Neural cell (in vitro differentiated cells): Measurements from ENCODE around the gene ORM2. TPM values are rescaled to one million over a fixed set of nuclear protein-coding genes. Genes with fewer than 3 reads are reported as not detected.

Source experiments
- H2AFZ ChIP-seq: fragments of 200-600, 300-800 bp; sonication (generic), shearing (Covaris generic); 2 replicates; pipeline ENCODE4 v1.6.0; 2014; ENCODE audit warnings: low read depth, mild to moderate bottlenecking, antibody characterized with exemption, low read length, moderate library complexity
- H3F3A ChIP-seq: fragments of 200-600 bp; shearing (Covaris generic); 2 replicates; pipeline ENCODE4 v1.6.1; 2016; ENCODE audit warnings: mild to moderate bottlenecking, moderate library complexity, mixed read lengths, antibody characterized with exemption, low read length; ENCODE audit not compliant: insufficient read depth, poor library complexity, severe bottlenecking
- H3K27ac ChIP-seq: fragments of 200-600, 300-800 bp; sonication (generic), shearing (Covaris generic); 2 replicates; pipeline ENCODE4 v1.5.1; 2014; ENCODE audit warnings: mild to moderate bottlenecking, low read length, moderate library complexity
- H3K27me3 ChIP-seq: fragments of 300-800, 200-600 bp; sonication (generic), shearing (Covaris generic); 2 replicates; pipeline ENCODE4 v1.6.0; 2014; ENCODE audit warnings: mild to moderate bottlenecking, low read depth, low read length, moderate library complexity; ENCODE audit not compliant: insufficient read depth
- H3K36me3 ChIP-seq: fragments of 300-800, 200-600 bp; sonication (generic), shearing (Covaris generic); 2 replicates; pipeline ENCODE4 v1.5.1; 2014; ENCODE audit warnings: mild to moderate bottlenecking, antibody characterized with exemption, low read length, moderate library complexity; ENCODE audit not compliant: insufficient read depth
- H3K4me2 ChIP-seq: fragments of 300-800, 200-600 bp; sonication (generic), shearing (Covaris generic); 2 replicates; pipeline ENCODE4 v1.6.0; 2014; ENCODE audit warnings: mild to moderate bottlenecking, low read length
- H3K4me3 ChIP-seq: fragments of 300-800, 200-600 bp; sonication (generic), shearing (Covaris generic); 2 replicates; pipeline ENCODE4 v1.5.1; 2014; ENCODE audit warnings: mild to moderate bottlenecking, low read length, moderate library complexity
- H3K79me2 ChIP-seq: fragments of 200-600 bp; shearing (Covaris generic); replicated peaks from 2 replicates; pipeline ENCODE4 v1.6.0; 2014; ENCODE audit warnings: mild to moderate bottlenecking, low read length, moderate library complexity; ENCODE audit not compliant: insufficient read depth
- H3K9ac ChIP-seq: fragments of 300-800, 200-600 bp; sonication (generic), shearing (Covaris generic); 2 replicates; pipeline ENCODE4 v1.6.1; 2016; ENCODE audit warnings: mild to moderate bottlenecking, low read length, mixed read lengths
- H3K9me2 ChIP-seq: fragments of 200-600 bp; shearing (Covaris generic); 2 replicates; pipeline ENCODE4 v1.6.1; 2016; ENCODE audit warnings: mild to moderate bottlenecking, low read length, mixed read lengths; ENCODE audit not compliant: insufficient read depth
- H3K9me3 ChIP-seq: fragments of 200-600, 300-800 bp; sonication (generic), shearing (Covaris generic); 2 replicates; pipeline ENCODE4 v1.6.1; 2016; ENCODE audit warnings: mild to moderate bottlenecking, mixed run types, low read length, moderate library complexity, mixed read lengths
- H4K20me1 ChIP-seq: fragments of 200-600 bp; shearing (Covaris generic); 2 replicates; pipeline ENCODE4 v1.6.1; 2016; ENCODE audit warnings: mild to moderate bottlenecking, mixed run types; ENCODE audit not compliant: insufficient read depth
- CTCF ChIP-seq: fragments of 450-650 bp; IDR thresholded peaks from 2 replicates; pipeline ENCODE4 v1.5.1; 2014; ENCODE audit warnings: antibody characterized with exemption, mild to moderate bottlenecking, moderate library complexity; ENCODE audit not compliant: poor library complexity, severe bottlenecking
- EP300 ChIP-seq: fragments of 450-650 bp; conservative IDR thresholded peaks from 2 replicates; pipeline ENCODE4 v1.6.1; 2014; ENCODE audit warnings: antibody characterized with exemption, mild to moderate bottlenecking, moderate library complexity; ENCODE audit not compliant: poor library complexity, severe bottlenecking
- EZH2 ChIP-seq: fragments of 200-600, 300-800 bp; shearing (Covaris generic), sonication (generic); IDR thresholded peaks from 2 replicates; pipeline ENCODE4 v1.6.1; 2014; ENCODE audit warnings: antibody characterized with exemption, low read length, borderline replicate concordance, mild to moderate bottlenecking; ENCODE audit not compliant: insufficient read depth, poor library complexity, severe bottlenecking
- MXI1 ChIP-seq: fragments of 450-650 bp; conservative IDR thresholded peaks from 2 replicates; pipeline ENCODE4 v1.6.1; 2014; ENCODE audit warnings: antibody characterized with exemption, mild to moderate bottlenecking; ENCODE audit not compliant: poor library complexity, severe bottlenecking
- POLR2AphosphoS5 ChIP-seq: IDR thresholded peaks from 2 replicates; pipeline ENCODE4 v1.6.1; 2012
- RAD21 ChIP-seq: fragments of 450-650 bp; conservative IDR thresholded peaks from 2 replicates; pipeline ENCODE4 v1.6.1; 2014; ENCODE audit warnings: antibody characterized with exemption, mild to moderate bottlenecking, moderate library complexity
- SMC3 ChIP-seq: fragments of 450-650 bp; conservative IDR thresholded peaks from 2 replicates; pipeline ENCODE4 v1.6.1; 2014; ENCODE audit warnings: antibody characterized with exemption, mild to moderate bottlenecking, moderate library complexity; ENCODE audit not compliant: poor library complexity
- TAF1 ChIP-seq: IDR thresholded peaks from 2 replicates; pipeline ENCODE4 v1.6.1; 2012; ENCODE audit warnings: low read depth
- polyA plus RNA-seq: library from polyadenylated mRNA; depleted of rRNA; stranded (reverse); fragments of >200 nt; gene quantifications from 2 replicates; pipeline ENCODE4 v1.2.3, GENCODE V29; 2014
- TF ChIP-seq, protein P1 (sequence below): IDR thresholded peaks from 2 replicates; pipeline ENCODE4 v1.6.1; 2012; ENCODE audit warnings: borderline replicate concordance

The ORM2 gene
- polyA plus RNA-seq, 1 donor from 2014 or later, result not detected

- H3K36me3 ChIP-seq, result no peaks in the 10 kb centered on the region
- no peak overlapping the region for H3K4me2 ChIP-seq
- TF ChIP-seq MXI1 (no peak), POLR2AphosphoS5 (no peak), TAF1 (no peak), EZH2 (no peak), SMC3 (no peak), CTCF (no peak), EP300 (no peak), RAD21 (no peak)
- TF ChIP-seq, protein P1, sequence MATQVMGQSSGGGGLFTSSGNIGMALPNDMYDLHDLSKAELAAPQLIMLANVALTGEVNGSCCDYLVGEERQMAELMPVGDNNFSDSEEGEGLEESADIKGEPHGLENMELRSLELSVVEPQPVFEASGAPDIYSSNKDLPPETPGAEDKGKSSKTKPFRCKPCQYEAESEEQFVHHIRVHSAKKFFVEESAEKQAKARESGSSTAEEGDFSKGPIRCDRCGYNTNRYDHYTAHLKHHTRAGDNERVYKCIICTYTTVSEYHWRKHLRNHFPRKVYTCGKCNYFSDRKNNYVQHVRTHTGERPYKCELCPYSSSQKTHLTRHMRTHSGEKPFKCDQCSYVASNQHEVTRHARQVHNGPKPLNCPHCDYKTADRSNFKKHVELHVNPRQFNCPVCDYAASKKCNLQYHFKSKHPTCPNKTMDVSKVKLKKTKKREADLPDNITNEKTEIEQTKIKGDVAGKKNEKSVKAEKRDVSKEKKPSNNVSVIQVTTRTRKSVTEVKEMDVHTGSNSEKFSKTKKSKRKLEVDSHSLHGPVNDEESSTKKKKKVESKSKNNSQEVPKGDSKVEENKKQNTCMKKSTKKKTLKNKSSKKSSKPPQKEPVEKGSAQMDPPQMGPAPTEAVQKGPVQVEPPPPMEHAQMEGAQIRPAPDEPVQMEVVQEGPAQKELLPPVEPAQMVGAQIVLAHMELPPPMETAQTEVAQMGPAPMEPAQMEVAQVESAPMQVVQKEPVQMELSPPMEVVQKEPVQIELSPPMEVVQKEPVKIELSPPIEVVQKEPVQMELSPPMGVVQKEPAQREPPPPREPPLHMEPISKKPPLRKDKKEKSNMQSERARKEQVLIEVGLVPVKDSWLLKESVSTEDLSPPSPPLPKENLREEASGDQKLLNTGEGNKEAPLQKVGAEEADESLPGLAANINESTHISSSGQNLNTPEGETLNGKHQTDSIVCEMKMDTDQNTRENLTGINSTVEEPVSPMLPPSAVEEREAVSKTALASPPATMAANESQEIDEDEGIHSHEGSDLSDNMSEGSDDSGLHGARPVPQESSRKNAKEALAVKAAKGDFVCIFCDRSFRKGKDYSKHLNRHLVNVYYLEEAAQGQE, result no peak
- no peaks in the 10 kb centered on the region for H3K79me2 ChIP-seq
- no peaks in the 10 kb centered on the region for H3K9me3 ChIP-seq
- H3F3A ChIP-seq, result no peaks in the 10 kb centered on the region
- no peaks in the 10 kb centered on the region for H4K20me1 ChIP-seq
- no peak overlapping the region for H2AFZ ChIP-seq
- H3K27ac ChIP-seq, result no peak overlapping the region
- H3K27me3 ChIP-seq, result no peaks in the 10 kb centered on the region
- H3K4me3 ChIP-seq, result no peak overlapping the region
- H3K9ac ChIP-seq, result no peak overlapping the region
- H3K9me2 ChIP-seq, result no peaks in the 10 kb centered on the region
Measured at GRCh38 chr9:114301798-114302565, 27.7 kb upstream of the ORM2 start.

GRCh38 chr9:114302727-114303126, 26.9 kb upstream of the ORM2 start:
- H3K9ac ChIP-seq, result no peak overlapping the region
- H3K27ac ChIP-seq, result no peak overlapping the region
- H3K9me3 ChIP-seq, result no peaks in the 10 kb centered on the region
- H4K20me1 ChIP-seq, result no peaks in the 10 kb centered on the region
- no peaks in the 10 kb centered on the region for H3K27me3 ChIP-seq
- no peaks in the 10 kb centered on the region for H3K9me2 ChIP-seq
- H3K4me3 ChIP-seq, result no peak overlapping the region
- no peak overlapping the region for H2AFZ ChIP-seq
- no peak overlapping the region for H3K4me2 ChIP-seq
- TF ChIP-seq EP300, result no peak
- no peaks in the 10 kb centered on the region for H3F3A ChIP-seq
- no peaks in the 10 kb centered on the region for H3K79me2 ChIP-seq
- H3K36me3 ChIP-seq, result no peaks in the 10 kb centered on the region
